HG02642 (cell line): ENCODE results near the gene TSACC.
A peak's percentile ranks its signal among the peaks of the same experiment; 100 is the strongest.
"Not testable (repeated sequence)": the region's sequence is repeated elsewhere in the genome, so short reads cannot be mapped to it uniquely, and the experiment has no call there.

Experiments
- ATAC-seq: cut with Tn5 transposase; IDR thresholded peaks from one replicate; pipeline ENCODE4 v1.9.1; 2021; ENCODE audit warnings: mild to moderate bottlenecking; ENCODE audit not compliant: unreplicated experiment, poor library complexity

The TSACC gene

DNA sequence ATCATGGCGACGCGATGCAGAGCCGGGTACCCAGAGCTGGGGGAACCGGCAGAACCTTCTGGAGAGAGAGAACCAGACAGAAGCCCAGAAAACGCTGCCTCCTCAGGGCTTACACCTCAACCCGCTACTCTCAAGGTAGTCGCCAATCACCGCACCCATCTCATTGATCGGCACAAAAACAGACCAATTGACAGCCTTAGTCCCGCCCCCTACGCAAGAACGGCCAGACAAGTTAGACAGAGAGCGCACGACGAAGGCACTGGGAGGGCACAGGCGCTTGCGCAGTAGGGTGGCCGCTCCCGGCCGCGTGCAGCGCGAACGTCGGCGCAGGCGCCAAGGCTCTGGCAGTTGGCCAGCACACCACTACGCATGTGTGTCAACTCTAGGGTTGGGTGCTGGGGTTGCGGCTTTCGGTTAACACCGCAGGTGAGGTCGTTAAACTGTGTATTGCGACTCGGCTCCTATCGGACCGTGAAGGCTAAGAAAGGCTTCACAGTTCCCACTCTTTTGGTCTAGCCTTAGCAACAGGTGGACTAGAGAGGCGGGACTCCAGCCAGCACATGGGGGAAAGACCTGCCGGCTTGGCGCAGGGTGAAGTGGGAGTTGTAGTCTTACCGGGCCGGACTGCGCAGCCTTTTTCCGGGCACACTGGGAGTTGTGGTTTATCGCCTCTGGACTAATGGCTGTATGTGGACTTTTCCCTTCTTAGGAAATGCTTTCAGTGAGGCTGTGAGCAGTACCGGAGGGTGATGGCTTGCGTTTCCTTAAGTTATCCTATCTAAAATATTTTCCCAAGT lies at the start of gene TSACC, which contains the start of gene CCT3:
TSS of gene TSACC (plus strand) at position 347 of the 797 bp plus-strand sequence. CDS start 1,232 bp downstream, outside the sequence.
TSS of gene CCT3 (minus strand) at position 113 of the 797 bp plus-strand sequence. CDS start at position 5, 108 bp downstream.
- peak; percentile 95 for ATAC-seq

DNA sequence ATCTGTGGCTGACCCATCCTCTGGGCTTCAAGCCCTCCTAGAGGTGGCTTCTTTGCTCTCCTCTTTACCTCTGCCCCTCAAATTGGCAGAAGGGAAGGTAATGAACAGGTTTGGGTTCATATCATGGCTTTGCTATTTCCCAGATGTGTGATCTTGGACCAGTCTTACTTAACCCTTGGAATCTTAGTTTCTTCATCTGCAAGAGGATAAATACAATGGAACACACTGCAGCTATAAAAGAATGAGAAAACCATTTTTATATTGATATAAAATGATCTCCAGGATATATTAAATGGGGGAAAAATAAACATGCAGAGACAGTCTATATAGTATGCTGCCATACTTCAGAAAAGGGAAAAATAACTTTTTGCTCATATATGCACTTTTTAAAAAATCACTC lies 48.5 kb upstream of the TSACC start:
- ATAC-seq, result no peak

DNA sequence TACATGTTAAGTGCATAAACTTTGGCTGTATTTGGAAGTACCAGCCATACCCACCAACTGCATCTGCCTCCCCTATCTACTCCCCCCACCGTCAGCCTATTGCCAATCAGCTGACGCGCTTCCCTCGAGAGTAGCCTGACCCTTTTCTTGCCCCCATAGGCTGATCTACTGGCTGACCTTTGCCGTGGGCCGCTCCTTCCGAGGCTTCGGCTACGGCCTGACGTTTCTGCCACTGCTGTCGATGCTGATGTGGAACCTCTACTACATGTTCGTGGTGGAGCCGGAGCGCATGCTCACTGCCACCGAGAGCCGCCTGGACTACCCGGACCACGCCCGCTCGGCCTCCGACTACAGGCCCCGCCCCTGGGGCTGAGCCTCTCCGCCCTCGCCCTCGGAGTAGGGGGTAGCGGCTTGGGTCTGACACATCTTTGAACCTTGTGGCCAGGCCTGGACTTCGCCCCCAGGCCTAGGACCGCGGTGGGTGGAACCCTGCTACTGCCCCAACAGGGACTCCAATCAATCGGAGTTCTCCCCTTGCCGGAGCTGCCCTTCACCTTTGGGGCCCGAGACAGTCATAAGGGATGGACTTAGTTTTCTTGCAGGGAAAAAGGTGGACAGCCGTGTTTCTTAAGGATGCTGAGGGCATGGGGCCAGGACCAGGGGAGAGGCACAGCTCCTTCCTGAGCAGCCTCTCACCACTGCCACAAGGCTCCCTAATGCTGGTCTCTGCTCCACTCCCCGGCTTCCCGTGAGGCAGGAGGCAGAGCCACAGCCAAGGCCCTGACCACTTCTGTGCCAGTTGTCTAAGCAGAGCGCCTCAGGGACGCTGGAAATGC lies 46.9 kb upstream of the TSACC start:
- ATAC-seq, result peak; percentile 72

DNA sequence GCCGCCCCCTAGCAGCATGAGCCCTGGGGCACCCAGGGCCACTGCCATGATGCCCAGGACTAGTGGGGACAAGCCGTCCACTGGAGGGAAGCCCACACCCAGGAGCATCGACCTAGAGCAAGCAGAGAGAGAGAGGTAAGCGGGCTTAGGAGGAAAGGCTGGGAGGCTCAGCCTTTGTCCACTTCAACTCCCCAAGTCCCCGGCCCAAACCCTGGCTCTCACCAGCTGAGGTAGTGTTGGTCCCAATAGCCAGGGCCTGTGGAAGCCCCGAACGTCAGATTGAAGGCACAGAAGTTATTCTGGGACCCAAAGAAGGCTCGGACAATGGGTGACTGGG lies 45.3 kb upstream of the TSACC start:
- ATAC-seq, result no peak

DNA sequence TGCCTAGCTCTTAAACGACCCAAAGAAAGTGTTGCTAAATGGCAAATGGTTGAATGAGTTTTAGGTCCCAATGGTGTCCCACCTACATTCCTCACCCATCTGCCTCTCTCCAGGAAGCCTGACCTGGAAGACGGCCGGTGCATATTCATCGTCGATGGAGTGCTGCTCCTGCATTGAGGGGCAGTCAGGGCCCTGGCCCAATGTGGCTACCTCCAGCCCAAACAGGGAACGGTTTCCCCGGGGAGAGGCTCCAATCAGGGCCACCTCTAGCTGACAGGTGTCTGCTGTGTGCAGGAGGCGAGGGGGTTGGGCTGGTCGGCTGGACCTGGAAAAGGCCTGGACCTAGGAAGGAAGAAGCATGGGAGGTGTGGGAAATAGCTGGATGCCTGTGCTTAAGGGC lies 44.4 kb upstream of the TSACC start:
- no peak for ATAC-seq

DNA sequence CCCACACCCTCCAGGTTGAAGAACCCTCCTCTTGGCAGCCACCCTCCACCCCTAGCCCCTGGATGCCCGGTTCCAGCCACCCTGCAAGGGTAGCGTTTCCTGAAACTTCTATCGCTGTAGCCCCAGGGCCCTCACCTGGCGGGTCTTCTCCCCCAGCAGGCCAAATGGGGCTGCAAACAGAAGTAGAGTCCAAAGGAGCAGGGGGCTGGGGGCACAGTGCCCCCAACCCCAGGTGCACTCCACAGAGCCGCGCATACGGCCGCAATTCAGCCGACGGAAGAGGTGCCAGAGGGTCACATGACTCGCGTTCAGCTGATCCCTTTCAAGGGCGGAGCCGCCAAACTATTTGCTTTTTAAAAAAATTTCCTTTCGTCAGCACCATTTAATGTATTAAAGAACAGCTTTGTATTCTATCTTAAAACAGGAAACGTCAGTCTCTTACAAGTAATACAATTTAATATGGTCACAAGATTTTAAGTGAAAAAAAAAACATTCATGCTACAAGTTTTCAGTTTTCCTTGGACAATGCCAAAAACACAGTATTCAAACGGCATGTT lies 42.9 kb upstream of the TSACC start, which contains the start of gene GLMP:
TSS of gene GLMP (minus strand) at position 289 of the 557 bp plus-strand sequence. CDS start at position 255, 34 bp downstream.
- peak; percentile 52 for ATAC-seq

DNA sequence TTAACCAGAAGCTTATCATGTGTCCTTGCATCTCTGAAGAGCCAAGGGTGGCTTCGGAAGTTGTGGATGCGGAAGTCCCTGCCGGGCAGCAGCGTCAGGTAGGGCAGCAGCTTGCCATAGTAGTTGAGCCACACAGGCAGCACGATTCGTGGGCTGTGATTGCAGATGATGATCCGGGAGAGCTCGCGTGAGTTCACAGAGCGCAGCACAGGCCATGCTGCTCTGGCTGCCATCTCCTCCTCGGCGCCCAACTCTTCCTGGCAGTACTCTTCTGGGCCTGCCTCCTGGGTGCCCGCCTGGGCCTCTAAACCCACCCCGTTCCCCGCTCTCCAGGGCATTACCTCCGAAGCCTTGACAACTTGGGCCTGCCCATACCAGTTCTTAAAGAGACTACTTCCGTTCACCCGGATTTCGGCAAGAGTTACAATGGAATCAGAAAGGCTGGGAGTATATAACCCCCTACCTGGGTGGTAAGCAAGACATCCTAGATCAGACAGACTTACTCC lies 39.4 kb upstream of the TSACC start, which contains the start of gene VHLL:
TSS of gene VHLL (minus strand) at position 456 of the 506 bp plus-strand sequence. CDS start at position 338, 118 bp downstream.
- no peak for ATAC-seq

DNA sequence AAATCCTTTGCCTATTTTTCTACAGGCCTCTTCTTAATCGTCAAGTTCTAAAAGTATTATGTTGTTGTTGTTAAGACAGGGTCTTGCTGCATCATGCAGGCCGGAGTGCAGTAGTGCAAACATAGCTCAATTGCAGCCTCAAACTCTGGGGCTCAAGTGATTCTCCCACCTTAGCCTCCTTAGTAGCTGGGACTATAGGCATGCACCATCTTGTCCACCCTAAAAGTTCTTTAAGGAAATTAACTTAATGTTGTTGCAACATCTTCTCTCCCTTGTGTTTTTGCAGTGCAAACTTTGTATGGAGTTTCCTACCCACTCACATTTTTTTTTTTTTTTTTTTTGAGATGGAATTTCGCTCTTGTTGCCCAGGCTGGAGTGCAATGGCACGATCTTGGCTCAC lies 35.1 kb upstream of the TSACC start:
- ATAC-seq, result no peak

DNA sequence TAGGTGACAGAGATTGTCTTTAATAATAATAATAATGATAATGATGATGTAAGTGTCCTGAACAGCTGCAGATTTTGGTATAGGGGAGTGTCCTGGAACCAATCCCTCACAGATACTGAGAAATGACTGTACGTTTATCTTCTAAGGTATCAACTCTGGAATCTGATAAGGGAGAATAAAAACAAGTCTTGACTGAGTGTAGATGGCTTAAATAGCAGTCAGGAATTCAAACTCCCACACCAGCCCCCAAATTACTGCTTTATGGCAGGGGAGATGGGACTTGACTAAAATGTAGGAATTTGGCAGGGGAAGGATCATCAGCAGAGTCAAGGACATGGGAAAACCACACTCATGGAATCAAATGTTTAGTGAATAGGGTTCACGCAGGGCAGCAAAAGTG lies 33.1 kb upstream of the TSACC start:
- ATAC-seq, result no peak

DNA sequence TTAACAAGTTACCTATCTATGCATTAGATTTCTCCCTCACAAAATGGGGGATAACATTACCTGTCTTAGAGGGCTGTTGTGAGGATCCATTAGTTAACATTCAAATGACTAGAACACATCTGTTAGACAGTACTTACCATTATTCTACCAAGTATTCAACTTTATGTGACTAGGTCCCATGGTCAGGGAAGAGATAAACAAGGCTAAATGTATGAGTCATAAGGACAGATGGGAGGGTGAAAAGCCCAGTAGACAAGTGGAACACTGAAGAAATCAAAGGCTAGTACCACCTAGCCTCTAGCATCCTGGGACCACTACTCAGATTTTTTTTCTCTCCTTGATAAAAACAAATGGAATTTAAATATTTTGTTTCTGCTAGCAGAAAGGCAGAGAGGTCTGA lies 30.2 kb upstream of the TSACC start:
- no peak for ATAC-seq

DNA sequence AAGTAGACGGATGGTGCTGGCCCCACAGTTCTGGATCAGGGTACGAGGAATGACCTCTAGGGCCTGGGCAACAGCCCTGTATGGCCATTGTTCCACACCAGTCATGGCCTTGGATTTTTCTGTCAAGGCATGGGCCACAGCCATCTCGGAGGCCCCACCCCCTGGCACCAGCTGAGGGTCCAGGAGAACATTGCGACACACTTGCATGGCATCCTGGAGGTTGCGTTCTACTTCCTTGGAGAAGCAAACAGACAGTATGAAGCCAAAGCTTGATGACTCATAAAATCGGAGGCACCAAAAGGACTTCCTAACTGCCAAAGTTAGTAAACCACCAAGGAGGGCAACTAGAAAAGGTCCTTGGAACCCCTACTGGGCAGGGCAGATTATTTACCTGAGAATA lies 27.4 kb upstream of the TSACC start:
- ATAC-seq, result no peak

DNA sequence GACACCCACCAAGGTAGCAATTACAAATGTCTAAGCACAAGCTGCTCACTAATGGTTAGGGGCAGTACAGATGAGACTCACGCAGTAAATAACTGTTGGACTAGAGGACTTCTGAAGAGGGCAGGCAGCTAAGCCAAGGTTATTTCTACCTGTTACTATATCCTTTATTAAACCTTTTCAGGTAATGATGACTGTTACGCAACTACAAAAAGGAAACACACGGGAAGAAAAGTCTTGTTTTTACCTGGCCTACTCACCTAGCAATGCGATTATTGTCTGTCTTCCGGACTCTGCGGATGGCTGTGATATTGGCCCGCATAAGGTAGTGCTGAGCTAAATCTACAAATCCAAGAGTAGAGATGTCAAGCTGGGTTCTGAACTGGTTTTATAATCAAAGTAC lies 21.4 kb upstream of the TSACC start:
- ATAC-seq, result no peak

DNA sequence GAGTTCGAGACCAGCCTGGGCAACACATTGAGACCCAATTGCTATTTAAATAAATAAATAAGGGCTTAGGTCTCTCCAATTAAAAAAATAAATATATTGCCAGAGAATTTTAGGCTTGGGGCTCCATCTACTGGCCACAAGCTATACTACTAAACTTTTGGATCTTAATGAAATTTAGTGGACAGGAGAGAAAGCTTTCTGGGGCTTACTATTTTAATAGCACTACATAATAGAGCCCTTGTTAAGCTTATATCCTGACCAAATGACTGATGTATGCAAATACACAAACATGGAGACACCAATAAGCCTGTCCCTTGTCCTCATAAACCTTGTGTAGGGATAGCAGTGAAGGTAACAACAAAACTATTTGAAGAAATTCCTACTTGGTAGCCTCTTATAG lies 18.7 kb upstream of the TSACC start:
- ATAC-seq, result no peak

DNA sequence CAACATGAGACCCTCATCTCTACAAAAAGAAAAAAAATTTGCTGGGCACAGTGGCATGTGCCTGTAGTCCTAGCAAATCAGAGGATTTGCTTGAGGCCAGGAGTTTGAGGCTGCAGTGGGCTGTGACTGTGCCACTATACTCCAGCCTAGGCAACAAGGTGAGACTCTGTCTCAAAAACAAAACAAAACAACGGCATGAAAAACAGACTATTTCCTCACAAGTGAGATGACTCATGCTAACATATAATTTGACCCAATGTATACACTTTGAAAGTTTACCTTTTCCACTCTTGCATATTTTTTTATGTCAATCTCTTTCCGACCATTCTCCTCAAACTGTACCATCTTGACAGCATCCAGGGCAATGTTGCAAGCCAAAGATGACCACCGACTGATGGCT lies 17.8 kb upstream of the TSACC start:
- no peak for ATAC-seq

DNA sequence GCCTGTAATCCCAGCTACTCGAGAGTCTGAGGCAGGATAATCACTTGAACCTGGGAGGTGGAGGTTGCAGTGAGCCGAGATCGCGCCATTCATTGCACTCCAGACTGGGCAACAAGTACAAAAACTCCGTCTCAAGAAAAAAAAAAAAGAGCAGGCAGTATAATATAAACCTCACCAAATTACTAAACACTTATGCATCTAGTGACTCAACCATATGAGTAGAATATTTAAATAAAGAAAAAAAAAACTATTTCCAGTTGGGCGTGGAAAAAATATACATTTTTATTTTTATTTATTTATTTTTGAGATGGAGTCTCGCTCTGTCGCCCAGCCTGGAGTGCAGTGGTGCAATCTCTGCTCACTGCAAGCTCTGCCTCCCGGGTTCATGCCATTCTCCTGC lies 15.1 kb upstream of the TSACC start:
- ATAC-seq, result not testable (repeated sequence)

DNA sequence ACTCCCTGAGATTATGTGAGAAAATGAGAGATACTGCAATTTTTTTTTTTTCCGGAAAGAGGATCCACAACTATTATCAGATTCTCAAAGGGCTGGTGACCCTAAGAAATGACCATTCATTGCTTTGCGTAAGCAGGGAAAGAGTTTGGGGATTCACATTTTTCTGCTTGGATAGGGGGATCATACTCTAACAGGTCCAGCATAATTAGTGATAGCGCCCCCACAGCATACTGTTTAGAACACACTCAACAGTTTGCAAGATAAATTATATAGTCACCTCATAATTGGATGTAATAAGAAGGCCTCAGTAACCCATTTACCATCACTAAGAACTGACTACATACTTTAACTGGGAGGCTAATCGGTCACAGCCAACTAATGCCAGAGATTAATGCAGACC lies 2.1 kb upstream of the TSACC start:
- ATAC-seq, result no peak

DNA sequence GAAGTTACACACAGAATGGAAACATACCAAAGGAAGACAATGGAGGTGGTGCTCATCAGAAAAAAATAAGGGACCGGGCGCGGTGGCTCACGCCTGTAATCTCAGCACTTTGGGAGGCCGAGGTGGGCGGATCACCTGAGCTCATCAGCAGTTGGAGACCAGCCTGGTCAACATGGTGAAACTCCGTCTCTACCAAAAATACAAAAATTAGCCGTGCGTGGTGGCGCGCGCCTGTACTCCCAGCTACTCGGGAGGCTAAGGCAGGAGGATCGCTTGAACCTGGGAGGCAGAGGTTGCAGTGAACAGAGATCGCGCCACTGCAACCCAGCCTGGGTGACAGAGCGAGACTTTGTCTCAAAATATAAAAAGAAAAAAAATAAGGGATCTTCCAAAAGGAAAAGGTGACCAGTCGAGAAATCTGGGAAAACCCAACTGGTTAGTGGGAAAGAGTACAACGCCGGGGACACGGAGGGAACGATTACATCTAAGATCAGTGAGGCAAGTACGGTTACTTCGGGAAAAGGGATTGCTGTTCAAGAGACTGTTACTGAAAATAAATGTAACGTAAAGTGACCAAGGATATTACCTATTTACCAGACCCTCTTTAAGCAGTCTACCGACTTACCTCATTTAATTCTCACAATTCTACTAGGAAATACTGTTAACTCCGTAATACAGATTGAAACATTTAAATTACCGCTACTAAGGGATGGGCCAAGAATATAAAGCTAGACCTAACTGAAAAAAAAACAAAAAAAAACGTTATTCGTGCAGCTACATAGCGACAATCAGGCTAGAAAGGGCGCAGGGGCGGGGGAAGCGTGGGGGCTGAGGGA lies 1.1 kb upstream of the TSACC start:
- no peak for ATAC-seq

DNA sequence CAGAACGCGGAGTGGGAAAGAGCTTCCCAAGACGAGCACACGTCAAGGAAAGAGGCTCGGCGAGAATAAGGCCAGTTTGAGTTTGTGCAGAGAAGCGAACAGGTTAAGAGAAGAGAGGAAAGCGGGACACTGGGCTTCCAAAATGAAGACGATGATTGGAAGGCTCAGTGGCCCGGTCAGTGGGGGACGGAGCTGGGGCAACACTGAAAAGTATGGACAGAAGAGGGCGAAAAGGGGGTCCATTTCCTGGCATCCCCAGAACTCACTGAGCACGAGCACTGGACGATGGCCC lies 492 bp upstream of the TSACC start:
- no peak for ATAC-seq

DNA sequence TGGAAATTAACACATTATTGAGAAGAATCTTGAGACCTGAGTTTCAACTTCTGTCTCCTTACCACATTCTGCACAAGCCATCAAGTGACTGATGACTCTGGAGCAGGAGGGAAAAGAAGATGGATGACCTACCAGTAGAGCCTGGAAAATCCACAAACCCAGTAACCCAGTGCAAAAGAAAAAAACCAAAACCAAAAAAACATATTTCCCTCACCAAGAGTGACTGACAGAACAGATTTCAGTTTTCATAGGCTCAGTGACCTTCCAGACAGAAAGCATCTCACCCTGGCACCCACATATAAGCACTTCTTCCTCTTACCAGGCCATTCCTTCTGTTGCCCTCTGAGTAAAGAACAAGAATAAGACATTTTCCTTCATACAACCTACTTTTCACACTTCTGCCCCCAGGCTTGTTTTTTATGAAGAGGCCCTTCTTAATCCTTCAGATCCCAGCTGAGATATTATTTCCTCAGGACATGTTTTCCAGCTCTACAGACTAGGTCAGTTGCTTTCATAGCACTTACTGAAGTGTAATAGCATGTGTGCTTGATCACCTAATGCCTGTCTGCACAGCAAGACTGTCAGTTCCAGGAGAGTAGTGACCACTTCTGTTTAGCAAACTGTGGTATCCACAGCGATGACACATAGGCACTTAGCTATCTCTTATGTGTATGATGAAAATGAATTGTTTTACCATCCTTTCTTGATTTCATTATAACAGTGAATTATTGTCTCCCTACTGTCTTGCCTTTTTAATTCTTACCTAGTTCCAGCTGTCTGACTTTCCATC lies 4.0 kb downstream of the TSACC start:
- no peak for ATAC-seq
